ENCODE data around the gene GPX4.

- TF ChIP-seq CTCF (IDR thresholded peaks at IDR 0.05) (no peak), POLR2A (IDR thresholded peaks at IDR 0.05) (no peak)
Observed at GRCh38 chr19:1122021-1122971, 18.5 kb downstream of the GPX4 start.

Data from body of pancreas (tissue), 4 donors.